ENCODE data around the gene ZFHX3.
A peak's percentile ranks its signal among the peaks of the same experiment; 100 is the strongest.
"Not testable (repeated sequence)": the region's sequence is repeated elsewhere in the genome, so short reads cannot be mapped to it uniquely, and the experiment has no call there.

Gene ZFHX3, protein sequence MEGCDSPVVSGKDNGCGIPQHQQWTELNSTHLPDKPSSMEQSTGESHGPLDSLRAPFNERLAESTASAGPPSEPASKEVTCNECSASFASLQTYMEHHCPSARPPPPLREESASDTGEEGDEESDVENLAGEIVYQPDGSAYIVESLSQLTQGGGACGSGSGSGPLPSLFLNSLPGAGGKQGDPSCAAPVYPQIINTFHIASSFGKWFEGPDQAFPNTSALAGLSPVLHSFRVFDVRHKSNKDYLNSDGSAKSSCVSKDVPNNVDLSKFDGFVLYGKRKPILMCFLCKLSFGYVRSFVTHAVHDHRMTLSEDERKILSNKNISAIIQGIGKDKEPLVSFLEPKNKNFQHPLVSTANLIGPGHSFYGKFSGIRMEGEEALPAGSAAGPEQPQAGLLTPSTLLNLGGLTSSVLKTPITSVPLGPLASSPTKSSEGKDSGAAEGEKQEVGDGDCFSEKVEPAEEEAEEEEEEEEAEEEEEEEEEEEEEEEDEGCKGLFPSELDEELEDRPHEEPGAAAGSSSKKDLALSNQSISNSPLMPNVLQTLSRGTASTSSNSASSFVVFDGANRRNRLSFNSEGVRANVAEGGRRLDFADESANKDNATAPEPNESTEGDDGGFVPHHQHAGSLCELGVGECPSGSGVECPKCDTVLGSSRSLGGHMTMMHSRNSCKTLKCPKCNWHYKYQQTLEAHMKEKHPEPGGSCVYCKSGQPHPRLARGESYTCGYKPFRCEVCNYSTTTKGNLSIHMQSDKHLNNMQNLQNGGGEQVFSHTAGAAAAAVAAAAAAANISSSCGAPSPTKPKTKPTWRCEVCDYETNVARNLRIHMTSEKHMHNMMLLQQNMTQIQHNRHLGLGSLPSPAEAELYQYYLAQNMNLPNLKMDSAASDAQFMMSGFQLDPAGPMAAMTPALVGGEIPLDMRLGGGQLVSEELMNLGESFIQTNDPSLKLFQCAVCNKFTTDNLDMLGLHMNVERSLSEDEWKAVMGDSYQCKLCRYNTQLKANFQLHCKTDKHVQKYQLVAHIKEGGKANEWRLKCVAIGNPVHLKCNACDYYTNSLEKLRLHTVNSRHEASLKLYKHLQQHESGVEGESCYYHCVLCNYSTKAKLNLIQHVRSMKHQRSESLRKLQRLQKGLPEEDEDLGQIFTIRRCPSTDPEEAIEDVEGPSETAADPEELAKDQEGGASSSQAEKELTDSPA (N-terminal part only)

DNA sequence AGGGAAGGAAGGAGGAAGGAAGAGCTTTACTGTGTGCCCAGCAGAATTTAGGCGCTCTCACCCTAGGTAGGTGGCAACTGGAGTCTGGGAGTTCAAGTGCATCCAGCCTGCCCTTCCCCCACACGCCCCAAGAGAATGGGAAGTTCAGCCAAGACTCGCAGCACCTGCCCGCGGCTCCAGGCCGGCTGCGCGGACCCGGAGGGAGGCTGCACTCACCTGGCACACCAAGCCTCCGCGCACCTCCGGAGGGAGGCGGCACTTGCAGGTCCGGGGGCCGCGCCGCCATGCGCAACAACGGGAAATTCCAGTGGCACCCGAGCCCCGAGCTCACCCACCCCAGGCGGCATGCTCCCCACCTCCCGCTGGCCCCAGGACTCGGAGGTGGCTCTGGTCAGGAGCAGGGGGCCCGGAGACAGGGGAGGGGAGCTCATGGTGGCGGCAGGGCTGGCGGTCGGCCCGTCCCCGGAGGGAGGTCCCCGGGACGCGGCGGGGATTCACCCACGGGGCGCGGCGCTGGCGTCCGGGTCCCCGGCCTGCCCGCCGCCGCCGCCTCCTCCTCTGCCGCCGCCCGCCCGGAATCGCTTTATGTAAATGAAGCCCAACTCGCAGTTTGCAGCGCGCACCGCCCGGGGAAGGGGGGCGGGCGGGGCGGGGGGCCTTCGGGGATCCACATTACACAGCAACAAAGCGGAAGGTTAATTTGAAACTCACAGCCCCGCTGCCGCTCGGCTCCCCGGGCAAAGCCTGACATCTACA is at the start of gene ZFHX3:
Gene ZFHX3, minus strand, starts transcription at position 593 of the 756 bp plus-strand sequence. CDS start 87,983 bp downstream, outside the sequence.
- peak; percentile 48 to 70 for ATAC-seq

DNA sequence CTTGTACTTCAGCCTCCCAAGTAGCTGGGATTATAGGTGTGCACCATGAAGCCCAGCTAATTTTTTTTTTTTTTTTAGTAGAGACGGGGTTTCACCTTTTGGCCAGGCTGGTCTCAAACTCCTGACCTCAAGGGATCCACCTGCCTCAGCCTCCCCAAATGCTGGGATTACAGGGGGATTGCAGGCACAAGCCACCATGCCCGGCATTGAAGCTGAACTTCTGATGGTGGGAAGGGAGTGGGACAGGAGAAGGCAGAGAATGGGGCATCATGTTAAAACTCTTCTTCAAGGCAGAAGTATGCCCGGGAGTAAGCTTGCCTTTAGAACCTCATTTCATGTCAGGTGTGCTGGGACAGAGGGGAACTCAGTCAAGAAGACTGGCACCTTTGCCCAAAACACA is 48.6 kb upstream of the ZFHX3 start:
- ATAC-seq = no peak

DNA sequence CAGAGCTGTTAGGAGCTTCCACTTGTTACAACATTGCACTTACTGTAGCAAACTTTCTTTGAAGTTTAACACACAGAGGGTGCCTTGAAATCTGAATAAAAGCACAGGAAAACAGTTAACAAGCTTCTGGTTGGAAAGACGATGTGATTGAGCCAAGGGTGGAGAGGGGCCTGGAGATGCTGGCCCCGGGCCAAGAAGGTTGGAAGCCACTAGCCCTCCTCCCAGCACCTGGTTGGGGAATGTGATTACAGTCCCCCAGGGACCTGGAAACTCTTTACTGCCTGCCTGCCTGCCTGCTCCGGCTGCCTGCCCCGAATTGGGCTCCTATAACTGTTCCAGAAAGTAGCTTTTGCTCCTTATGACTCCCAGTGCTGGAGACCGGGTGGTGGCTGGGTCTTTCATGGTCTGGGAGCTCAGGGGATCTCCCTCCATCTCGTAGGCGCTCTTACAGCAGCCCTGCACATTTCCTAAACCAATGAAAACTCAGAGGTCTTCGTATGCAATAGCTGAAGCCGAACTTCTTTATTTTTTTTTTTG is 48.0 kb upstream of the ZFHX3 start:
- no peak for ATAC-seq

DNA sequence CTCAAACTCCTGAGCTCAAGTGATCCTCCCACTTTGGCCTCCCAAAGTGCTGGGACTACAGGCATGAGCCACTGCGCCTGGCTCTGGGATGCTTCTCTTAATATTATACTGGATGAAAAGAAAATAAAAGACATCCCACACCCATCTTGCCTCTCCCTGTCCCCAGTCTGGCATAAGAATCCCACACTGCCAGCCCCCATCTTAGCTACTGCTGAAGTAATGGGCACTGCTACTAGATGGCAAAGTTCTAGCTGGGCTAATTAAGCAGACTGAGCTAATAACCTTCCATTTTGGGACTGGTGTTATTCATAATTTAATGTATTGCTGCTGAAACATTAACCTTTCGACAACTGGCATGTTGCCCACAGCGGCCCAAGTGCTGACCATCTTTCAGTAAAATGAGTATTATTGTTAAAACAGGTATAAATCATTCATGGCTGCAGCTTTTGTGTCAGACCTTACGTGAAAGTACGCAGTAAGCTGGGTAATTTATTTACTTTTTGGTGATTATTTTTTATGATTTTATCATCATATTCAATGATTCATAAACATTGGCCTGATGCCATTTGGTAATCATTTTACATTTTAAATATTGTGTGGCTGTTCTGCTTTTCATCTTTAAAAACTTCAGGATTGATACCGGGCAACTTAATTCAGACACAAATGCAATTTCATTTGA is 47.4 kb upstream of the ZFHX3 start:
- ATAC-seq = no peak

DNA sequence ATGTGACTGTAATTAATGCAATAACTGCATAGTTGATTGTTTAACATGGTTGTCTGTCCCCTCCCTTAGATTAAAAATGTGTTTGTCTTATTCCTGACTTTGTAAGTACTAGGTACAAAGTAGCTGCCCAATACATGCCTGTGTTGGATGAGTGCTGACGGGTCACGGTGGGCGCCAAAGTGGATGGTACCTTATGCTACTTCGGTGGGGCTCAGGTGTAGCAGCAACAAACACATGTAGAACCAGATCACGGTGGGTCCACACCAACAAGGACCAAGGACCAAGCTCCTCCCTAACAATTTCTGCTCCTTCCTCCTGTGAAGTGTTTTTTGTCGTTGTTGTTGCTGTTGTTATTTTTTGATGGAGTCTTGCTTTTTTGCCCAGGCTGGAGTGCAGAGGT is 46.4 kb upstream of the ZFHX3 start:
- ATAC-seq = no peak

DNA sequence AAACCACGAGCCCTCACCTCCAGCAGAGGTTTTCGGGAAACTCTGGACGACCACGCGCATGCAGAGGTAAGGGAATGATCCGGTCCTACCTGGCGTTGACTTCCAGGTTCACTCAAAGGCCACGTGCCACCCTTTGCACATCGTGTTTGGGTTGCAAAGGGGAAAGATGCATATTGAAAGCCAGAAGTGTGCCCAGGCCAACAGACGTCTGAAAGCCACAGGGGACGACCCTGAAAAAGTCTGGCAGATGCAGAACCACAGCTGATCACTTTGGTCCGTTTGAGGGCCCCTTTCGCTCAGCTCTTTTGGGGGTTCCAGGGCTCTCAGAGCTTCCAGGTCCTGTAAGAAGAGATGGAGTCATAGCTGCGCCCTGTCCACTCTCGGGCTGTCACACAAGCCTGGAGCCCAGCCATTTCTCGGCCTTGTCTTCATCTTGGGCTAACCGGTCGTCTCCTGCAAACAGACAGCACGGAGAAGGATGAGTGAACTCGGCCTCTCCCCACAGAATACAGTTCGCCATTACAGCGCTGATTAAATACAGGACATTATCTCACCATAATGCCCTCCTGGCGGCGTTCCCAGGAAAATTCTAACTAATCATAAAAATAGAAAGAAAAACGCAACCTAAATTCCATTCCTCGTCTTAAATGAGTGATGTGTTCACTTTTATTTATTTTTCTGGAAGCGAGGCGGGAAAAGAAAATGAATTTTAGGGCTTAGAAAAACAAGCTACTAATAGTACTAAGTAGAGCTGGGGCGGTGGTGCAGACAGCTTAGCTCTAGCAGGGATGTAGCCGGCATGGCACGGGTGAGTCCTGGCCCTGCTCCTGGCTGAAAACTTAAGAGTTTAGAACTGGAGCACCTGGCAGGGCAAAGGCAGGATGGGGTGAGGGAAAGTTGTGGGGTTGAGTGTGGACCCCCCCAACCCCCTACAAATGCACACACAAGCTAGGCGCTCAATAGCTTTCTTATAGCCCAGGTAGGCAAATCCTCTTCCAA is 45.5 kb upstream of the ZFHX3 start:
- no peak for ATAC-seq

DNA sequence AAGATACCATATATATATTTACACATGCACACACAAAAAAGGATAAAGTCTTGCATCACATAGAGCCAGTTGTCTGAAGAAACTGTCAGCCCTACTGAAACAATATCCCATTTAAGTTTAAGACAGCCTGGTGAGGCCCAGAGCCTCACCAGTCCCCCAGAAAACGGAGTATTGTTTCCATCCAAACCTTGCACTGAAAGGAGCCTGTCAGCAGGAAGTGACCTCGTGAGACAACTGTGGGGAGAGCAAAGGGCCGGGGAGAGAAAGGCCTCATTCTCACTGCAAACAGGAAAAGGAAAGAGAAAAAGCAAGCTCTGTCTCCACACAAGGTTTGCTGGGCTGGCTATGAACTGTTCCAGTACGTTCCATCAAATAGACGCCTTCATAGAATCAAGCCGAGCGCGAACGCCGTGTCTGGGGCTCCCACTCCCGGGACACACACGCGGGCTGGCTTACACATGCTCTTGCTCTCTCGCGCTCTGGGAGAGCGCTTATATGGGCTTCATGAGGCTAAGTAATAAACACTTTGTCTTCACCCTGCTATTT is 44.4 kb upstream of the ZFHX3 start:
- ATAC-seq = no peak

DNA sequence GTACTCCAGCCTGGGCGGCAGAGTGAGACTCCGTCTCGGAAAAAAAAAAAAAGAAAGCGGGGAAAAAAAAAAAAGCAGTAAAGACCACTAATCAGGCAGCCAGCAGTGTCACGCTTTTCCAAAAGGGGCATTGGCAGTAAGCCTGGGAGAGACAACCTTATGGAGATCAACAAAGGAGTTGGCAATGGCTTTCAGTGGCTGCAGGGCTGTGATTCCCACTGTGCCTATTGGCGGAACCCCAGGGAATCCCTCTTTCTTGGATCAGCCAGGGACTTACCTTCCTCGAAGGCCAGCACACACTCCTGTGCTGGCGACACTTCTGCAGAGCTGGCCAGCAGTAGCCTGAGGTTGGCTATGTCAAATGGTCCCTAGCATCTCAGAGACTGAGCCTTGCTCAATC is 43.2 kb upstream of the ZFHX3 start:
- no peak for ATAC-seq

DNA sequence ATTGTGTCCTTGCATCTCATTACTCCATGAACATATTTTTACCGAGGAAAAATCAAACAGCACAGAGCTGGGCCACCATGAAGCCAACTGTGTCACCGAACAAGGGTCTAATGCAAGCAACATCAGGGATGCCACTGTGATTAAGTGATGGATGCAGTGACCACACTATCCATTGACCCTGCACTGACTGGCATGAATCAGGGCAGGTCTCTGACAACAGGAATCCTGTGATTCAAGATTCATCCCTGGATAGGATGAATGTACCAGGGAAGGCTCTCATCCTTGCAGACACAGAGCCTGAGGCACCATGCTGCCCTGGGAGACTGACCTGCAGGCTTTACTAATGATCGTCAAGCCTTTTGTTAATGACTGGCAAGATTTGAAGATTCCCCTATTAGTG is 41.5 kb upstream of the ZFHX3 start:
- ATAC-seq = no peak

DNA sequence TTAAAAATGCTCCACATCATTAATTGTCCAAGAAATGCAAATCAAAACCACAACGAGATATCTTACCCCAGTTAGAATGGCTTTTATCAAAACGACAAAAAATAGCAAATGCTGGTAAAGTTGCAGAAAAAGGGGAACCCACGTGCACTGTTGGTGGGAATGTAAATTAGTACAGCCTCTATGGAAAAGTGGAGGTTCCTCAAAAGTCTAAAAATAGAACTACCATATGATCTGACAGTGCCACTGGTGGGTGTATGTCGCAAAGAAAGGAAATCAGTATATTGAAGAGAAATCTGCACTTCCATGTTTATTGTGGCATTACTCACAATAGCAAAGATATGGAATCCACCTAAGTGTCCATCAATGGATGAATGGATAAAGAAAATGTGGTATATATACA is 38.2 kb upstream of the ZFHX3 start:
- no peak for ATAC-seq

DNA sequence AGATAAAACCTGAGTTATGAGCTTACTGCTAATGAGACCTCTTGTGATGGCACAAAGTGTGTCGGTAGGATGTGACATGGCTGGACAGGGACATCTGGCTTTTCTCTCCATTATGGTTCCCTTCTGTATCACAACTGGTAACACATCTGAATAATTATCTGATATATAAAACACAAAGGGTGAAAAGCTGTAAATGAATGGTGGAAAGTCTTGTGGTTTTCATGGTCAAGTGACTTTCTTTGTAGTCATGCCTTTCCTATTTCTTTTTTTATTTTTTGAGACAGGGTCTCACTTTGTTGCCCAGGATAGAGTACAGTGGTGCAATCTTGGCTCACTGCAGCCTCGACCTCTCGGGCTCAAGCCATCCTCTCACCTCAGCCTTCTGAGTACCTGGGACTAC is 35.3 kb upstream of the ZFHX3 start:
- ATAC-seq = no peak

DNA sequence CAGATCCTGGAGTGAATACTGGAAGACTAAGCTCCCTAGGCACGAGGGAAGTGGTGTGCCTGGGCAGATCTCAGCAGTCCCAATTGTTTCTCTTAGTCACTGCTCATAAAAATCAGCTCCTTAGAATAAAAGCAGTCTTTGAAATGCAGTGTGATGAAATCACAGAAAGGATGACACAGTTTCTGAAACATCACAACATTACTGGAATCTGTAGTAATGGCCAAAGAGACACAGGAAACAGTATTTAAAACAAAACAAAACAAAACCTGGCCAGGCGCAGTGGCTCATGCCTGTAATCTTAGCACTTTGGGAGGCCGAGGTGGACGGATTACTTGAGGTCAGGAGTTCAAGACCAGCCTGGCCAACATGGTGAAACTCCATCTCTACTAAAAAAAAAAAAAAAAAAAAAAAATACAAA is 34.7 kb upstream of the ZFHX3 start:
- not testable (repeated sequence) for ATAC-seq

DNA sequence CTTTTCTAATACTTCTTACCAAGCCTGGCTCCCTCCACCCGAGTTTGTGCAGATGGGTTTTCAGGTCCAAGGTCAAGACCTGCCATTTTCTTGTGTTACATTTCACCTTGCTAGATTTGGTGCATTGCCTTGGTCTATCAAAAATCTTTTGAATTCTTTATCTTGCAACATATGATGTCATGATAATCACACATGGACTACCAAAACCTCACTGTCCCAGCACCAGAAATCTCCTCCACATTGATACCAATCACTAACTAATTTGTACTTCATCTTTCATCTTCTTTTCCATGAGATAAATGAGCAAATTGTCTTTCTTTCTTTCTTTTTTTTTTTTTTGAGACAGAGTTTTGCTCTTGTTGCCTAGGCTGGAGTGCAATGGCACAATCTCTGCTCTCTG is 33.0 kb upstream of the ZFHX3 start:
- ATAC-seq = no peak

DNA sequence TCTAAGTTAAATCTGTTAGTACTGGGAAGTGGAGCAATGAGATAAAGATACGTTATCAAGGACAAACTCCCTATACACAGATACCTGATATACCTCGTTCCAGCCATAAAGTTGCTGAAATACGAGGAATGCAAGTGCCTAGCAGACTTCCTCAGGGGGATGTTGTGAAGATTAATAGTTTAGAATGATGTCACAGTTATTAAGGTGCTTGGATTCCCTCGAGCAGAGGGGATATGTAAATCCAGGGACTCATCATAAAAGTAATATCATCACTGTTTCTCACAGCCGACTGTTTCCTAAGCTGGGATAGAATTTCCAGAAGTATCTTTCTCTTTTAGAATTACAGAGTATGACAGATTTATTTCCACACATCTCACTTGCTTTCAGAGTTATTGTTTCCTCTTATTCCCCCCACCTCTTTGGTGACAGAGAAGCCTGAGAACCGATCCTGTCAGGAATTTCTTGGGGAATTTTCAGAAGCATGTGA is 28.4 kb upstream of the ZFHX3 start:
- no peak for ATAC-seq

DNA sequence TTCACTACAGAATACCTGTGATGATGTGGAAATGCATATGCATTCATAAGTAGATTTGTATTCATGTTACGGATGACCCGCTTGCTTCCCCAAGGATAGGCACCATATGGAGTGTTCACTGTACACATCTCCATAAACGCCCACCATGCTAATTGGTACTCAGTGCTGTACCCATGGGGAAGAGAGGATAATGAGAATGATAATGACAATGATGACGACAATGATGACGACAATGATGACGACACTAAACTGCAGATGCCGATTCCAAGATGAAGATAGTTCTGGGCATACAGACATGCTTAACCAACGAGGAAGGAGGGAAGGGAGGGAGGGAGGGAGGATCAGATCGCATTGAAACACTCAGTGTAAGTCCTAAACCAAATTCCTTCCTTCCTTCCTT is 26.5 kb upstream of the ZFHX3 start:
- no peak for ATAC-seq

DNA sequence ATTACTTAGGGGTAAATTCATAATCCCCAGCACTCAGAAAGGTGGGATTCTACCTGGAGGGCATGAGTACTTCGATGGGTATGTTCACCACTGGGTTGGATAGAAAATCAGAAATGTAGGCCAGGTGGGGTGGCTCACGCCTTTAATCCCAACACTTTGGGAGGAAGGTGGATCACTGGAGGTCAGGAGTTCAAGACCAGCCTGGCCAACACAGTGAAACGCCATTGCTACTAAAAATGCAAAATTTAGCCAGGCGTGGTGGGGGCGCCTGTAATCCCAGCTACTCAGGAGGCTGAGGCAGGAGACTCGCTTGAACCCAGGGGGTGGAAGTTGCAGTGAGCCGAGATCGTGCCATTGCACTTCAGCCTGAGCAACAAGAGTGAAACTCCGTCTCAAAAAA is 24.1 kb upstream of the ZFHX3 start:
- not testable (repeated sequence) for ATAC-seq

DNA sequence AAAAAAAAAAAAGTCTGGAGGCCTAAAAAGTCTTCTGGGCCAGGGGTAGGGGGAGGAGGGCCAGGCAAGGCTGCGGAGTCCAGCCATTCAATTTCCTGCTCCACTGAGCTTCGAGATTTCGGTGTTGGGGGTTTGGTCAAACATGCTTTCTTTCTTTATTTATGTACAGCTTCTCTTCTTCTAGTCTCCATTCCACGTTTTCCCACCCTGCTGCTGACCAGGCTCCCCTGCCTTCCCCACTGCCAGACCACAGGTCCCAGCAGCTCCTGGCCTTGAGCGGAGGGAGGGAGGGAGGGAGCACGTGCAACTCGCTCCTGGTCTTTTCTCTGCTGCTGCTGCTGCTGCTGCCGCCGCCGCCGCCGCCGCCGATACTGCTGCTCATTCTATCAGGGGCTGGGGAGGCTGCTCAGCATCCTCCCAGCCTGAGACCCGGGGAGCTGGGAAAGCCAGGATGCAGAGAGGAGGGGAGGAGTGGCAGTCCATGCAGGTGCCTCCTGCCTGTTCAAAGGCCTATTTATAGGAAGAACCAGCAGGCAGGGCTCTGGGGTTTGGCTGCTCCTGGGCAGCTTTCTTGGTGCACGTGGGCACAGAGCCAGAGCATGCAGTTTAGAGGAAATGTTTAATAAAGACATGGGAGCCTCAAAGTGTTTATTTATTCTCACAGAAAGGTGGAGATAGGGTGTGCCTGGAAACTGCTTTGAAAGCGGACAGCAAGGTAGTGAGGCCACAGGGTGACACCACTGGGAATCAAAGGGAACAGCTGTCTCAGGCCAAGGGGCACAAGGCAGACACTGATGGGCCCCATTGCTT is 23.4 kb upstream of the ZFHX3 start:
- no peak for ATAC-seq

DNA sequence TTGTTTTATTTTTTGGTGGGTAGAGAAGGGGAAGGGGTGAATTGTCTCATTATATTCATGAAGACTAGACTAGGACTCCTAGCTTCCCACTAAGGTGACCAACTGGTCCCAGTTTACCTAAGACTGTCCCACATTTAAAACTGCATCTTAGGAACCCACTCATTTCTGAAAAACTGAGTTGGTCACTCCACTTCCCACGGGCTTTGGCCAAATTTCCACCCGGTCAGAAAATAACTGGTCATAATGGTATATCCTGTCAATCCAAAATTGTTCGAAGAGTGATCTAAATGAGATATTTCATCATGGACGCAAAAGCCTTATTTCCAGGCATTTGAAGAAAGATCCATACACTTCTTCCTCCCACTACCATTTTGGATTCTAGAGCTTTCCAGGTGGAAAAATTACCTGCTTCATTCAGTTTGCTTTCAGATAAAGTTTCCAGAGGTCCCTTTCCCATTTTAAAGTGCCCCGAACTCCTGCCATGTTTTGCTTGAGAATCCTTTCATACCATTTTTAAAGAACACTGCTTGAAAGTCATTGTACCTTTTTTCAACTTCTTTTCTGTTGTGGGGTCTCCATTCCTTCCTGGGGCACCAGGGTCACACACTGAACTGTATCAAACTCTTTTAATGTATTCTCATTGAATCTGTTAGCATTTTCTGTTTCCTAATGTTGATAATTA is 21.8 kb upstream of the ZFHX3 start:
- no peak for ATAC-seq

All from activated CD4-positive, CD25-positive, alpha-beta regulatory T cell treated with anti-CD3 and anti-CD28 coated beads, Interleukin-2, amount 50 U/mL, for 24 hours (primary cell).